IPS-18a (cell line): Measurements from ENCODE around the gene PIK3R6.
"Not testable (repeated sequence)": the region's sequence is repeated elsewhere in the genome, so short reads cannot be mapped to it uniquely, and the experiment has no call there.

Source experiments
- H3K27ac ChIP-seq: one replicate; pipeline ENCODE4 v1.5.1; 2013; ENCODE audit warnings: low read length
- H3K27me3 ChIP-seq: one replicate; pipeline ENCODE4 v1.6.1; 2013; ENCODE audit warnings: mild to moderate bottlenecking, low read length; ENCODE audit not compliant: control insufficient read depth, insufficient read depth
- H3K36me3 ChIP-seq: one replicate; pipeline ENCODE4 v1.6.1; 2013; ENCODE audit warnings: low read depth, low read length; ENCODE audit not compliant: control insufficient read depth
- H3K4me1 ChIP-seq: one replicate; pipeline ENCODE4 v1.6.1; 2013; ENCODE audit warnings: low read depth, low read length; ENCODE audit not compliant: control insufficient read depth
- H3K4me3 ChIP-seq: one replicate; pipeline ENCODE4 v1.5.1; 2013; ENCODE audit warnings: low read length
- H3K9ac ChIP-seq: one replicate; pipeline ENCODE4 v1.6.1; 2013; ENCODE audit warnings: mild to moderate bottlenecking, low read length, moderate library complexity
- H3K9me3 ChIP-seq: one replicate; pipeline ENCODE4 v1.6.1; 2013; ENCODE audit warnings: low read depth, low read length; ENCODE audit not compliant: control insufficient read depth

Gene PIK3R6

DNA sequence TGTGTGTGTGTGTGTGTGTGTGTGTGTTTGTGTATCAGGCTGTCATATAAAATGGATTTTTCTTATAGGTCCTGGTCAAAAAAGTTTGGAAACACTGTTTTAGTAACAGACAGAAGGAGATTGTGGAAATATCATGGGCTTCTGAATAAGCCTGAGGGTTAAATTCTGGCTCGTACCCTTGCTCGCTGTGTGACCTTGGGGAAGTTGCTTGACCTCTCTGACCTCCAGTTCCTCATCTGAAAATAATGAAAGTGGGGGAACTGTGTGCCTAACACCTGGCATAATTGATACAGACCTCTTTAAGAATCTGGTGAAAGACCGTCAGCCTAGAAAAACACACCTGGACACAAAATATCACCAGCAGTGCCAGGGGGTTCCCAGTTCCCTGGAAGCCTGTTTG lies 25.6 kb upstream of the PIK3R6 start:
- H3K9me3 ChIP-seq: no peaks in the 10 kb centered on the region
- H3K27me3 ChIP-seq: peaks cover 10% of the 10 kb centered on the region
- H3K9ac ChIP-seq: no peak overlapping the region
- H3K36me3 ChIP-seq: no peaks in the 10 kb centered on the region
- H3K4me1 ChIP-seq: peaks cover 16% of the 10 kb centered on the region
- H3K27ac ChIP-seq: no peak overlapping the region
- no peak overlapping the region for H3K4me3 ChIP-seq

DNA sequence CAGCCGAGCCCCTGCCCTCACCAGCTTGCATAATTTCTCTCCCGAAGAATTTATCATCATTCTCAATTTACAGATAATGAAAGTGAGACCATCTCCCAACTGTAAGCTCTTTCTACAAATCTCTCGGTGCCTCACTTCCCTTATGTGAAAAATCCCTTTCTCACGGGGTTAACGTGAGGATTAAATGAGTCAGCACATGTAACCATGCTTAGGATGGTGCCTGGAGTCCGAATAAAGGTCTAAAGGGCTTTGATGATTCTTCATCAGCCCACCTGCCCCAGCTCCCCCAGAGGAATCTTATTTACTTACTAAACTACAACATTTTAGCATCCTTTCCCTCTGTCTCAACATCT lies 24.8 kb upstream of the PIK3R6 start:
- H3K9me3 ChIP-seq: no peaks in the 10 kb centered on the region
- H3K36me3 ChIP-seq: no peaks in the 10 kb centered on the region
- peaks cover 10% of the 10 kb centered on the region for H3K27me3 ChIP-seq
- H3K4me3 ChIP-seq: no peak overlapping the region
- H3K27ac ChIP-seq: no peak overlapping the region
- no peak overlapping the region for H3K9ac ChIP-seq
- peaks cover 16% of the 10 kb centered on the region for H3K4me1 ChIP-seq

- no peak overlapping the region for H3K4me3 ChIP-seq
- H3K9me3 ChIP-seq: no peaks in the 10 kb centered on the region
- H3K27me3 ChIP-seq: peaks cover 10% of the 10 kb centered on the region
- no peak overlapping the region for H3K27ac ChIP-seq
- H3K9ac ChIP-seq: no peak overlapping the region
- peaks cover 16% of the 10 kb centered on the region for H3K4me1 ChIP-seq
- no peaks in the 10 kb centered on the region for H3K36me3 ChIP-seq
Observed at GRCh38 chr17:8890671-8891070, 23.2 kb upstream of the PIK3R6 start.

- H3K27ac ChIP-seq: no peak overlapping the region
- H3K9me3 ChIP-seq: no peaks in the 10 kb centered on the region
- H3K4me1 ChIP-seq: peaks cover 16% of the 10 kb centered on the region
- H3K27me3 ChIP-seq: peaks cover 10% of the 10 kb centered on the region
- H3K9ac ChIP-seq: no peak overlapping the region
- H3K36me3 ChIP-seq: no peaks in the 10 kb centered on the region
- H3K4me3 ChIP-seq: no peak overlapping the region
Observed at GRCh38 chr17:8889458-8890210, 22.2 kb upstream of the PIK3R6 start.

- H3K27ac ChIP-seq: no peak overlapping the region
- H3K36me3 ChIP-seq: no peaks in the 10 kb centered on the region
- no peak overlapping the region for H3K4me3 ChIP-seq
- H3K27me3 ChIP-seq: peaks cover 3% of the 10 kb centered on the region
- peaks cover 8% of the 10 kb centered on the region for H3K4me1 ChIP-seq
- no peaks in the 10 kb centered on the region for H3K9me3 ChIP-seq
- H3K9ac ChIP-seq: no peak overlapping the region
Observed at GRCh38 chr17:8888704-8889302, 21.3 kb upstream of the PIK3R6 start.

DNA sequence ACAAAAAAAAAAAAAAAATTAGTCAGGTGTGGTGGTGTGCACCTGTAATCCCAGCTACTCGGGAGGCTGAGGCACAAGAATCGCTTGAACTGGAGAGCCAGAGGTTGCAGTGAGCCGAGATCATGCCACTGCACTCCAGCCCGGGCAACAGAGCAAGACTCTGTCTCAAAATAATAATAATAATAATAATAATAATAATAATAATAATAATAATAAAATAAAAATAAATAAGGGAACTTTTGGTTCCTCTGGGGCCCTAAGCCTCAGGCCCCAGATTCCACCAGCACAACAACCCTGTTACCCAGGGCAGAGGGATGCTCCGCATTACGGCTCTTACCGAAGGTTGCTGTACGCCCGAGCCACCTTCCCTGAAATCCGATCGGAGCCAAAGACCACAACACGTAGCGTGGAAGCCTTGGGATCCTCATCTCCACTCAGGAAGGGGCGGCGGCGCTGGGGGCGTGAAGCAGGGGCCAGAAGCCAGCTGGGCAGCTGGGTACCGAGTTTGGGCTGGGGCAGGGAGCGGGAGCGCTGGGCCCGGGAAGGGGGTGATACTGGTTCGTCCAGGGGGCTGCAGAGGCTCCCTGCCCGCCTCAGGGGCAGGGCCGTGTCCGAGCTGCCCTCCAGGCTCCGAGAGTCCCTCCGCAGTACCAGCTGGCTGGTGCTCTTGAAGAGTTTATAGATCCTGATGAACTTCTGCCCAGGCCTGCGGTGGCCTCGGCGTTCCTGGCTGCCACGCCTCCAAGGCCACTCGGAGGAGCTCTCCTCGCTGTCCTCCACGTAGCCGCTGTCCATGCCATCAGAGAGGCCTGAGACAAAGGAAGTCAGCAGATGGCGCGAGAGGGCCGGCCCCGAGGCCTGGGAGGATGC lies 20.6 kb upstream of the PIK3R6 start:
- H3K27me3 ChIP-seq: no peaks in the 10 kb centered on the region

DNA sequence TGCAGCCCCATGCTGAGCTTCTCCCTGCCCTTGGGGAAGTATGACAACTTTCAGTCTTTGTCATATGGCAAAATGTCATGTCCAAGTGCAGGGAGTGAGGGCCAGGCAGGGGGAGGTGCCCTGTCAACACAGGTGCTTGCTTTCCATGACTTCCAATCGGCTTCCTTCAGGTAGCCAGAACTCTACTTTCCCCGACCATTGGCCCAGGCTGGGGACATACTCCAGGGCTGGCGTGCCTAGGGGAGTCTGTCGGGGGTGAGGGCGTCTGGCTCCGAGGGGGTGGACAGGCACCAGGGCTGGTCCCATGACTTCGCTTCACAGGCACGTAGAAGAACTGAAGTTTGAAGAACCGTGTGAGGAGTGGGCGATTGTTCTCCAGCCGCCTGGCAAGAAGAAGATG lies 19.8 kb upstream of the PIK3R6 start:
- no peak overlapping the region for H3K4me3 ChIP-seq
- H3K9ac ChIP-seq: no peak overlapping the region
- no peaks in the 10 kb centered on the region for H3K36me3 ChIP-seq
- H3K27ac ChIP-seq: no peak overlapping the region
- no peaks in the 10 kb centered on the region for H3K9me3 ChIP-seq
- no peaks in the 10 kb centered on the region for H3K27me3 ChIP-seq
- no peaks in the 10 kb centered on the region for H3K4me1 ChIP-seq

More for the DNA sequence above, 20.6 kb upstream of the PIK3R6 start:
- Histone ChIP-seq H3K9me3 (no peaks in the 10 kb centered on the region), H3K4me3 (no peak overlapping the region), H3K4me1 (peaks cover 3% of the 10 kb centered on the region), H3K36me3 (no peaks in the 10 kb centered on the region), H3K9ac (no peak overlapping the region), H3K27ac (no peak overlapping the region)

DNA sequence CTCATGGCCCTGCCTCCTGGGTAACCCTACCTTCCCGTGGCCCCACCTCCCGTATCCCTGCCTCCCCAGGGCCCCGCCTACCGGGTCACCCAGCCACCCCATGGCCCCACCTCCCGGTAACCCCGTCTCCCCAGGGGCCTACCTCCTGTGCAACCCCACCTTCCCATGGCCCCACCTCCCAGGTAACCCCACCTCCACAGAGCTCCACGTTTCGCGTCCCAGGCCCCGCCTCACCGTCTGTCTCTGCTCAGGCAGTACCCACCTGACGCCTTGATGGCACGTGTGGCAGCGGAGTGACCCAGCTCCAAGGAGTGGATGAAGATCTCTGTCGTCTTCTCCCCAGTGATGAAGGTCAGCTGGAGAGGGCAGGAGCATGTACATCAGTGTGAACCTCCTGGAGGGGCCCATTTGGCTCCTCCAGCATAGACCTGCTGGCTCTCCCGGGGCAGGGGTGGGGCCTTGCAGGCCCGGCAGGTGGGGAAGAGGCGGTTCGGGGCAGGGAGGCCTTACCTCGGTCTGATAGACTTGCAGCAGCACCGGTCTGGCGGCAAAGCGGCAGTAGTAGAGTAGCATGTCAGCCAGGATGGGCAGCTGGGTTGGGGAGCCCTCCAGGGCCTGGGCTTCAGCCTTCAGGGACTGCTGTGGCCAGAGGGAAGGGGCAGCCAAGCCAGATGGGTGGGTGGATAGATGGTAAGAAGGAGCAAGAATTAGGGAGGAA lies 18.7 kb upstream of the PIK3R6 start:
- Histone ChIP-seq H3K27me3 (no peaks in the 10 kb centered on the region), H3K27ac (no peak overlapping the region), H3K4me3 (no peak overlapping the region), H3K9me3 (no peaks in the 10 kb centered on the region), H3K9ac (no peak overlapping the region), H3K36me3 (no peaks in the 10 kb centered on the region), H3K4me1 (no peaks in the 10 kb centered on the region)

- not testable (repeated sequence) for H3K27ac ChIP-seq, H3K36me3 ChIP-seq
Observed at GRCh38 chr17:8885163-8885966, 17.9 kb upstream of the PIK3R6 start.

DNA sequence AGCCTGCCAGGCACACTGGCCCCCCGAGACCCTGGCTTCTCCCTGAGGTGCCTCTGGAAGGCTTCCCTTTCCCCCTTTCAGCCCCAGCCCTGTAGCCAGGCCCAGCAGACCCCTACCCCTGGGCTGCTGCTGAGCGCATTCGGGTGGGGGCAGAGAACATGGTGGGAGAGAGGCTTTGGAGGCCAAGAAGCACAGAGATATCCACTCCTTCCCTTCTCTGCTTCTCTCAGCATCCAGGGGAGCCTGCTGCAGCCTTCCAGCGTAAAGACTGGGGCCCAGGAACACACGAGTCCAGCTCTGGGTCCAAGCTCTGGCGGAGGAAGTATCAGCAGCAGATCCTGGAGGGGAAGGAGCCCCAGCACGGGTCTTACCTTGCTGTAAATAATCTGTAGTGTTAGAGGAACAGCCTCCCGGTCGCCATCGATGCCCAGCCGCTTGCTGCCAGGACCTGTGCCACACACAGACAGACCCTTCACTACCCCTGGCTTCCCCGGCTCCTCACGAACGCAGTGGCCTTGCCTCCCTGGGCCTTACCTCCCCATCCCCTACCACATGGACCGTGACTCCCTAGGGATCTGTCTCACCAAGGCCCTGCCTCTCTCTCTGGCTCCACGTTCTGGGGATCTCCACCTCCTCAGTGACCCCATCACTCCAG lies 17.0 kb upstream of the PIK3R6 start:
- Histone ChIP-seq H3K4me1 (no peaks in the 10 kb centered on the region), H3K27me3 (no peaks in the 10 kb centered on the region), H3K9ac (no peak overlapping the region), H3K36me3 (no peaks in the 10 kb centered on the region), H3K27ac (no peak overlapping the region), H3K4me3 (no peak overlapping the region), H3K9me3 (no peaks in the 10 kb centered on the region)

More at GRCh38 chr17:8885163-8885966, 17.9 kb upstream of the PIK3R6 start:
- not testable (repeated sequence) for H3K4me3 ChIP-seq, H3K9me3 ChIP-seq, H3K9ac ChIP-seq, H3K4me1 ChIP-seq, H3K27me3 ChIP-seq
